HepG2 (cell line): ENCODE data around the gene SLC45A3. TPM values are rescaled to one million over a fixed set of nuclear protein-coding genes. Genes with fewer than 3 reads are reported as not detected.

Experiments
- ATAC-seq: fragments of 200-7000 bp; cut with Tn5 transposase; 3 replicates; pipeline ENCODE4 v1.9.1; 2020; ENCODE audit warnings: mild to moderate bottlenecking, moderate library complexity
- BruUV-seq: library from RNA; stranded (reverse); fragments of 400-500 nt; replicated peaks from 2 replicates; lab custom pipeline; 2021; lab: Mats Ljungman, UMichigan
- CTCF ChIA-PET: fragments of 300-600 bp; formaldehyde crosslinking; extraction: SDS; loops from one replicate; lab custom pipeline; 2021; ENCODE audit warnings: low total read pairs, inconsistent platforms, low intra/inter-chr PET ratio; lab: Yijun Ruan, JAX
- POLR2A ChIA-PET: fragments of 350-600 bp; sonication (Branson Sonifier 250); formaldehyde crosslinking; loops from one replicate; lab custom pipeline; 2020; ENCODE audit warnings: antibody characterized with exemption, inconsistent platforms; lab: Yijun Ruan, JAX
- DNase-seq: peaks from one replicate; pipeline ENCODE4 v3.0.0-alpha.2; 2015; ENCODE audit warnings: low spot score
- FAIRE-seq: peaks from 3 replicates; lab custom pipeline; 2011; peaks lifted over from hg19 to GRCh38; lab: Jason Lieb, UNC
- H2AFZ ChIP-seq: one replicate; pipeline ENCODE4 v1.6.1; 2011; ENCODE audit warnings: low read length, inconsistent platforms
- H3K27ac ChIP-seq: fragments of 300-600 bp; 3 replicates; pipeline ENCODE4 v1.8.0; 2011; ENCODE audit warnings: mixed run types, mild to moderate bottlenecking, mixed read lengths, low read length, inconsistent platforms; ENCODE audit not compliant: insufficient read depth; ENCODE audit errors: extremely low read length
- H3K27me3 ChIP-seq, 2 experiments: fragments of 200-600 bp in 1 of 2; 2 replicates in 1 of 2; 3 replicates in 1 of 2; pipeline versions ENCODE4 v1.6.0 to v1.8.0; 2011; ENCODE audit warnings: low read length in 2 of 2, mild to moderate bottlenecking in 2 of 2, moderate library complexity in 2 of 2, inconsistent platforms in 1 of 2; ENCODE audit not compliant: insufficient read depth in 2 of 2, control insufficient read depth in 1 of 2
- H3K36me3 ChIP-seq, 2 experiments: fragments of 200-600 bp in 1 of 2; replicated peaks in 1 of 2; 2 replicates in 1 of 2; 3 replicates in 1 of 2; pipeline versions ENCODE4 v1.5.1 to v1.8.0; 2011; ENCODE audit warnings: low read length in 2 of 2, inconsistent platforms in 1 of 2; ENCODE audit not compliant: insufficient read depth in 2 of 2, control insufficient read depth in 1 of 2
- H3K4me1 ChIP-seq: 2 replicates; pipeline ENCODE4 v1.5.1; 2012; ENCODE audit warnings: low read length, inconsistent platforms; ENCODE audit not compliant: insufficient read depth
- H3K4me2 ChIP-seq: 2 replicates; pipeline ENCODE4 v1.6.0; 2011; ENCODE audit warnings: low read depth, low read length, inconsistent platforms
- H3K4me3 ChIP-seq, 3 experiments: fragments of 200-600 bp in 1 of 3; sonication (generic), shearing (Covaris generic) in 1 of 3; replicated peaks in 1 of 3; 2 replicates each; pipeline ENCODE4 v1.5.1; 2011 to 2016; ENCODE audit warnings: low read length in 3 of 3, inconsistent platforms in 2 of 3, low read depth in 2 of 3, mild to moderate bottlenecking in 2 of 3, control low read depth in 1 of 3, mixed read lengths in 1 of 3; ENCODE audit not compliant: insufficient read depth in 1 of 3
- H3K79me2 ChIP-seq: one replicate; pipeline ENCODE4 v1.6.1; 2011; ENCODE audit warnings: low read length, inconsistent platforms; ENCODE audit not compliant: insufficient read depth
- H3K9ac ChIP-seq: 2 replicates; pipeline ENCODE4 v1.6.0; 2011; ENCODE audit warnings: mild to moderate bottlenecking, low read depth, low read length, inconsistent platforms; ENCODE audit not compliant: insufficient read depth
- H3K9me3 ChIP-seq: 2 replicates; pipeline ENCODE4 v1.5.1; 2012; ENCODE audit warnings: mild to moderate bottlenecking, low read length
- H4K20me1 ChIP-seq: 2 replicates; pipeline ENCODE4 v1.6.0; 2011; ENCODE audit warnings: inconsistent platforms, mild to moderate bottlenecking, low read length, moderate library complexity; ENCODE audit not compliant: insufficient read depth
- CAMTA2 ChIP-seq: sonication (generic); formaldehyde crosslinking; IDR thresholded peaks from 2 replicates; pipeline ENCODE4 v1.4.0; 2020; ENCODE audit warnings: mild to moderate bottlenecking, missing genetic modification reagents, borderline replicate concordance
- CEBPB ChIP-seq: IDR thresholded peaks from 2 replicates; pipeline ENCODE4 v1.6.1; 2011; ENCODE audit warnings: low read depth, low read length, improper control_type of control experiment, borderline replicate concordance
- CREM ChIP-seq, 2 experiments: sonication (generic) in 1 of 2; formaldehyde crosslinking in 1 of 2; IDR thresholded peaks; 2 replicates each; pipeline versions ENCODE4 v1.4.0 to v1.6.1; 2016 to 2020; ENCODE audit warnings: antibody characterized with exemption in 1 of 2, mild to moderate bottlenecking in 1 of 2, missing genetic modification reagents in 1 of 2
- KDM1A ChIP-seq: IDR thresholded peaks from 2 replicates; pipeline ENCODE4 v1.6.1; 2016; ENCODE audit warnings: missing compliant biosample characterization
- MED13 ChIP-seq: sonication (generic); formaldehyde crosslinking; IDR thresholded peaks from 2 replicates; pipeline ENCODE4 v1.5.0; 2020; ENCODE audit warnings: missing genetic modification reagents
- NFIC ChIP-seq: IDR thresholded peaks from 2 replicates; pipeline ENCODE4 v1.6.1; 2012; ENCODE audit warnings: mild to moderate bottlenecking, low read length, inconsistent platforms
- NONO ChIP-seq, 2 experiments: fragments of 450-650 bp in 1 of 2; sonication (generic) in 1 of 2; formaldehyde crosslinking in 1 of 2; IDR thresholded peaks in 1 of 2; conservative IDR thresholded peaks in 1 of 2; 2 replicates each; pipeline versions ENCODE4 v1.6.1 to v1.8.0; 2017 to 2022; ENCODE audit warnings: mild to moderate bottlenecking in 1 of 2, missing genetic modification reagents in 1 of 2, moderate library complexity in 1 of 2
- SIX1 ChIP-seq: sonication (generic); formaldehyde crosslinking; IDR thresholded peaks from 2 replicates; pipeline ENCODE4 v1.4.0; 2020; ENCODE audit warnings: missing genetic modification reagents, borderline replicate concordance
- ZNF430 ChIP-seq: sonication (generic); formaldehyde crosslinking; IDR thresholded peaks from 2 replicates; pipeline ENCODE4 v1.9.0; 2021; ENCODE audit warnings: mild to moderate bottlenecking, missing genetic modification reagents
- WGBS: methylation state at CpG from one replicate; pipeline ENCODE4 v1.1.6; 2017; ENCODE audit warnings: low lambda C conversion rate; 5-methylcytosine and 5-hydroxymethylcytosine counted together
- in situ Hi-C: cut with HindIII; loops from 2 replicates; pipeline ENCODE4 v1.10.0; 2017; ENCODE audit warnings: low pct_unique_long_range_greater_than_20kb; ENCODE audit not compliant: extremely low pct_ligation_motif_present
- intact Hi-C: fragments of 100-400 bp; cut with micrococcal nuclease; formaldehyde crosslinking; loops from one replicate; pipeline ENCODE4 v1.10.0; 2022; ENCODE audit not compliant: unreplicated experiment
- polyA plus RNA-seq, 8 experiments: library from polyadenylated mRNA; depleted of rRNA in 3 of 8; stranded (reverse) in 7 of 8; unstranded in 1 of 8; fragments of >200 nt; fragmentation: Illumina TruSeq in 4 of 8; extraction: Trizol in 4 of 8; gene quantifications; 2 replicates each; pipeline versions ENCODE4 v1.2.1 to v1.2.3, GENCODE V29; 2011 to 2016; ENCODE audit warnings: low read depth in 4 of 8, missing spikeins in 1 of 8, mixed read lengths in 1 of 8; ENCODE audit not compliant: insufficient read depth in 1 of 8
- total RNA-seq, 5 experiments: library from RNA; depleted of rRNA; stranded (reverse); fragments of >200 nt; fragmentation: Illumina TruSeq; extraction: Trizol; gene quantifications; 2 replicates each; pipeline ENCODE4 v1.2.3, GENCODE V29; 2016; ENCODE audit warnings: low read depth in 1 of 5
- TF ChIP-seq, protein P1 (sequence below): sonication (generic); formaldehyde crosslinking; IDR thresholded peaks from 2 replicates; pipeline ENCODE4 v1.9.0; 2021; ENCODE audit warnings: missing genetic modification reagents, mild to moderate bottlenecking, borderline replicate concordance

SLC45A3 gene
- total and polyA plus RNA-seq, 2 of the 13 experiments (the other 11 are each of a cell fraction or from before 2014, with no cell fraction given): 3.4 to 4.1 TPM

- Histone ChIP-seq H3K79me2 (no peaks in the 10 kb centered on the region), H3K9me3 (no peaks in the 10 kb centered on the region), H3K9ac (no peak overlapping the region), H3K4me1 (peaks cover 71% of the 10 kb centered on the region), H4K20me1 (no peaks in the 10 kb centered on the region), H3K27me3 (peaks cover 2 to 13% of the 10 kb centered on the region in 2 experiments; a peak in 2 of 5 replicates), H3K36me3 (no peaks in the 10 kb centered on the region), H2AFZ (no peak overlapping the region), H3K4me2 (no peak overlapping the region), H3K4me3 (no peak overlapping the region), H3K27ac (no peak overlapping the region)
- DNase-seq (no peak), ATAC-seq (no peak), FAIRE-seq (no peak)
- ChIA-PET POLR2A (interaction anchor here (0.6 kb wide), 1 partner anchor 13 kb away, joined by 3 read pairs; no protein-coding TSS in a partner anchor), CTCF (no interaction called here)
- BruUV-seq: no TSS peak
- intact Hi-C loops: no loop called here
- 52% methylated on average over 8 of the region's 8 CpGs for WGBS
- in situ Hi-C loops: no loop called here
- TF ChIP-seq SIX1 (CRISPR knock-in tag) (no peak), NONO (IDR thresholded peaks at IDR 0.05) (no peak), NONO (CRISPR knock-in tag; conservative IDR thresholded peaks at IDR 0.05) (no peak), CREM (IDR thresholded peaks at IDR 0.05) (no peak), CREM (CRISPR knock-in tag; IDR thresholded peaks at IDR 0.05) (no peak), ZNF430 (CRISPR knock-in tag) (no peak), MED13 (no peak), NFIC (no peak), CEBPB (no peak), KDM1A (CRISPR knock-in tag) (no peak), CAMTA2 (CRISPR knock-in tag) (no peak)
- TF ChIP-seq, protein P1, sequence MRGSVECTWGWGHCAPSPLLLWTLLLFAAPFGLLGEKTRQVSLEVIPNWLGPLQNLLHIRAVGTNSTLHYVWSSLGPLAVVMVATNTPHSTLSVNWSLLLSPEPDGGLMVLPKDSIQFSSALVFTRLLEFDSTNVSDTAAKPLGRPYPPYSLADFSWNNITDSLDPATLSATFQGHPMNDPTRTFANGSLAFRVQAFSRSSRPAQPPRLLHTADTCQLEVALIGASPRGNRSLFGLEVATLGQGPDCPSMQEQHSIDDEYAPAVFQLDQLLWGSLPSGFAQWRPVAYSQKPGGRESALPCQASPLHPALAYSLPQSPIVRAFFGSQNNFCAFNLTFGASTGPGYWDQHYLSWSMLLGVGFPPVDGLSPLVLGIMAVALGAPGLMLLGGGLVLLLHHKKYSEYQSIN (CRISPR knock-in tag): no peak
These were observed 9.9 kb upstream of the SLC45A3 start for GRCh38 chr1:205690122-205690756.
